Measurements from ENCODE around the gene GPR146. TPM values are rescaled to one million over a fixed set of nuclear protein-coding genes. Genes with fewer than 3 reads are reported as not detected.

The GPR146 gene
- total RNA-seq, 1 experiment from 2014 or later, result 0.92 TPM

- Mint-ChIP-seq H3K9me3 (no peaks in the 10 kb centered on the region), H3K27ac (peak overlapping the region; percentile 76), H3K36me3 (peaks cover 3% of the 10 kb centered on the region; the same call in 1 of the 2 replicates), H3K4me3 (peak overlapping the region; percentile 48), H3K27me3 (ENCODE audit: low read depth) (no peaks in the 10 kb centered on the region), H3K4me1 (peaks cover 7% of the 10 kb centered on the region; the same call in 1 of the 2 replicates)
- ATAC-seq, result peak; percentile 29
- DNase-seq (ENCODE audit: low spot score), result no peak
- POLR2A ChIA-PET, result no interaction called here
- TF ChIP-seq ELF4 (CRISPR knock-in tag; IDR thresholded peaks at IDR 0.05; ENCODE audit: low read depth) (no peak), ZNF121 (CRISPR knock-in tag; IDR thresholded peaks at IDR 0.05) (peak; percentile 85), IRF1 (CRISPR knock-in tag; IDR thresholded peaks at IDR 0.05) (no peak), GTF2I (CRISPR knock-in tag; conservative IDR thresholded peaks at IDR 0.05) (peak; percentile 10; the same call in 1 of the 2 replicates), SMAD4 (CRISPR knock-in tag; IDR thresholded peaks at IDR 0.05) (no peak)
- CTCF ChIA-PET, result interaction anchor here (0.9 to 1.1 kb wide), 2 partner anchors 36 to 37 kb away, joined by 3 to 6 read pairs; no protein-coding TSS in a partner anchor
Observed at GRCh38 chr7:1028775-1029636, 15.3 kb upstream of the GPR146 start.

GRCh38 chr7:1029637-1030443, 14.5 kb upstream of the GPR146 start:
- DNase-seq (ENCODE audit: low spot score), result no peak
- TF ChIP-seq TP53 (CRISPR knock-in tag; IDR thresholded peaks at IDR 0.05) (no peak), JUN (CRISPR knock-in tag; IDR thresholded peaks at IDR 0.05) (no peak), PRRX2 (CRISPR knock-in tag; IDR thresholded peaks at IDR 0.05) (no peak), USF2 (CRISPR knock-in tag; IDR thresholded peaks at IDR 0.05) (no peak), ATF6 (CRISPR knock-in tag; IDR thresholded peaks at IDR 0.05) (no peak), ARID4B (CRISPR knock-in tag; IDR thresholded peaks at IDR 0.05; ENCODE audit: borderline replicate concordance) (no peak), GTF2I (CRISPR knock-in tag; conservative IDR thresholded peaks at IDR 0.05) (no peak), PREB (CRISPR knock-in tag; IDR thresholded peaks at IDR 0.05; ENCODE audit: borderline replicate concordance) (no peak), ZNF671 (CRISPR knock-in tag; IDR thresholded peaks at IDR 0.05) (no peak), ESRRA (CRISPR knock-in tag; IDR thresholded peaks at IDR 0.05; ENCODE audit: borderline replicate concordance) (no peak), IRF2 (CRISPR knock-in tag; IDR thresholded peaks at IDR 0.05; ENCODE audit: borderline replicate concordance, low read depth) (no peak), ATF2 (CRISPR knock-in tag; IDR thresholded peaks at IDR 0.05; ENCODE audit: borderline replicate concordance, low read depth) (no peak)
- H3K9me3 Mint-ChIP-seq, result peaks cover 2% of the 10 kb centered on the region
- ChIA-PET CTCF (interaction anchor here (1.1 kb wide), 1 partner anchor 36 kb away, joined by 6 read pairs; no protein-coding TSS in a partner anchor), POLR2A (no interaction called here)
- H3K4me1 Mint-ChIP-seq, result peaks cover 7% of the 10 kb centered on the region; the same call in 1 of the 2 replicates
- H3K27ac Mint-ChIP-seq, result peak overlapping the region; percentile 75
- no peak for ATAC-seq
- peaks cover 4% of the 10 kb centered on the region; the same call in 1 of the 2 replicates for H3K36me3 Mint-ChIP-seq
- H3K4me3 Mint-ChIP-seq, result no peak overlapping the region
- no peaks in the 10 kb centered on the region for H3K27me3 Mint-ChIP-seq (ENCODE audit: low read depth)
